Fibroblast of villous mesenchyme (primary cell): Measurements from ENCODE around the gene SLC28A1. TPM values are rescaled to one million over a fixed set of nuclear protein-coding genes. Genes with fewer than 3 reads are reported as not detected.

Experiments used
- DNase-seq: peaks from one replicate; pipeline ENCODE4 v3.0.0-alpha.2; 2010; ENCODE audit warnings: low read depth
- H3K4me3 ChIP-seq: 2 replicates; pipeline ENCODE4 v1.5.1; 2011; ENCODE audit warnings: low read depth, mild to moderate bottlenecking, low read length
- total RNA-seq: library from RNA; depleted of rRNA; stranded (reverse); fragments of >200 nt; gene quantifications from 2 replicates; pipeline ENCODE4 v1.2.3, GENCODE V29; 2012
- TF ChIP-seq, protein P1 (sequence below): IDR thresholded peaks from 2 replicates; pipeline ENCODE4 v1.5.1; 2012; ENCODE audit warnings: low read depth, mild to moderate bottlenecking, low read length; ENCODE audit not compliant: insufficient read depth

The SLC28A1 gene
- total RNA-seq, 1 donor: not detected

DNA sequence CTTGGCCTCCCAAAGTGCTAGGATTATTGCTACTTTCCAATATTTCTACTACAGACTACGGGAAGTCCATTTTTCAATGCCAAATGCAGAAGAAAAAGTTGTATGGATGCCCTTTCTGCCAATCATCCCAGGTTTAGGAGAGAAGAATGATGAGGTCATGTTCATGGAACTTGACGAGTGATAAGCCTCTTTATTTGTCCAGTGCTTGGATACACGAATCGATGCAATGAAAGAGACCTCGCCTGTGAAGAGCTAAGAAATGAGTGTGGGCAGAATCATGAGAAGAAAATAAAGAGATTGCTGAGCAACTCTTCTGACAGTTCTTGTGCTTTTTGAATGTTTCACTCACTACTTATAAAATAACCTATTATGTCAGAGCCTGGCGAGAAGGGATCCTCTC, 996 bp upstream of the SLC28A1 start:
- DNase-seq: no peak
- TF ChIP-seq, protein P1, sequence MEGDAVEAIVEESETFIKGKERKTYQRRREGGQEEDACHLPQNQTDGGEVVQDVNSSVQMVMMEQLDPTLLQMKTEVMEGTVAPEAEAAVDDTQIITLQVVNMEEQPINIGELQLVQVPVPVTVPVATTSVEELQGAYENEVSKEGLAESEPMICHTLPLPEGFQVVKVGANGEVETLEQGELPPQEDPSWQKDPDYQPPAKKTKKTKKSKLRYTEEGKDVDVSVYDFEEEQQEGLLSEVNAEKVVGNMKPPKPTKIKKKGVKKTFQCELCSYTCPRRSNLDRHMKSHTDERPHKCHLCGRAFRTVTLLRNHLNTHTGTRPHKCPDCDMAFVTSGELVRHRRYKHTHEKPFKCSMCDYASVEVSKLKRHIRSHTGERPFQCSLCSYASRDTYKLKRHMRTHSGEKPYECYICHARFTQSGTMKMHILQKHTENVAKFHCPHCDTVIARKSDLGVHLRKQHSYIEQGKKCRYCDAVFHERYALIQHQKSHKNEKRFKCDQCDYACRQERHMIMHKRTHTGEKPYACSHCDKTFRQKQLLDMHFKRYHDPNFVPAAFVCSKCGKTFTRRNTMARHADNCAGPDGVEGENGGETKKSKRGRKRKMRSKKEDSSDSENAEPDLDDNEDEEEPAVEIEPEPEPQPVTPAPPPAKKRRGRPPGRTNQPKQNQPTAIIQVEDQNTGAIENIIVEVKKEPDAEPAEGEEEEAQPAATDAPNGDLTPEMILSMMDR: no peak

DNA sequence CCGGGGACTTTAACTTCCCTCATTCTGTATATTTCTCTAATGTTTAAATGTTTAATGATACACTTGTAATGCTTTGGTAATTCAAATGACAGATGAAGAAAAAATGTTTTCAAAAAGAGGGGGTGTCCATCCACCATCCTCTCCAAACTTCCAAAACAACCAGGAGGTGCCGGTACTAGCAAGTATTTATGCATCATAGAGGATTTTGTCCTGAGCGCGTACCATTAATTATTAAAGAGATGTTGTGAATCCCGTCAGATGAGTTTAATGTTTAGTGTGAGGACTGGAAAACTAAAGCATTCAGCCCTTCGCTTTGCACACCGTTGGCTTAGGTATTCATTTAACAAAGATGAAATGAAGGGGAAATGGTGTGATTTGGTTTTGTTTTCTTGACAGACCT, 1.3 kb downstream of the SLC28A1 start:
- TF ChIP-seq, protein P1: no peak
- H3K4me3 ChIP-seq: no peak overlapping the region
- no peak for DNase-seq

More for the DNA sequence above, 996 bp upstream of the SLC28A1 start:
- no peak overlapping the region for H3K4me3 ChIP-seq

DNA sequence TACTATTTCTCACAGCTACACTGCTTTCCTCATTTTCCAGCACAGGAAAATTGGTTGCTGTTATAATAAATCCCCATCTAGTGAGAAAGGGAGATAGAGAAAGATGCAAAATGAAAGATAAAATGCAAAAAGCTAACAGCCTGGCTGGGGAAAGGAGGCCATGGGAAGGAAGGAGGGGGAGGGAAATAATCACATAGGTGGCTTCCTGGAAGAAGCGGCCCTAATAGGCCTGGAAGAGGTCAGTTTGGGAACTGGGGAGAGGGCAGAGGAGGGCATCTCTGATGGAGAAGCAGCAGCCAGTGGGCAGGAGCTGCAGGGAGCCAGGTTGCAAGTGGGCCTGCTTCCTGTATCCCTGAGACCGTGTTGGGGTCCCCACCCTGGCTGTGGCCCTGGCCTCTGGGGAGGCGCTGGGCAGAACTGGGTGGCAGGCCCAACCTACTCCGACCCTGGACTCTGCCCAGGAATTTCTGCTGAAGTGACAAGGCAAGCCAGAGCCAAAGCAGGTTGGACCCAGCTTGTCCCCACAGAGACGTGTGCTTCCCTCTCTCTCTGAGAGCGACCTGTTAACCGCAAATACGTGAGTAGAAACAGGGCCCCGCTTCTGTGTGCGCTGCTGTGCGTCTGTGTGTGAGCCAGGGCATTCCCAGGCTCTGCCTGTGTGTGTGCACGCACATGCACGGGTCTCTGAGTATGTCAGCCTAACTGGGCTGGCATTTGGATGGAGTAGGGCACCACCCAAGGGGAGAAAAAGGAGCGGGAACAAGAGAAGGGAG, 1.9 kb downstream of the SLC28A1 start:
- DNase-seq: no peak
- TF ChIP-seq, protein P1: no peak
- no peak overlapping the region for H3K4me3 ChIP-seq

DNA sequence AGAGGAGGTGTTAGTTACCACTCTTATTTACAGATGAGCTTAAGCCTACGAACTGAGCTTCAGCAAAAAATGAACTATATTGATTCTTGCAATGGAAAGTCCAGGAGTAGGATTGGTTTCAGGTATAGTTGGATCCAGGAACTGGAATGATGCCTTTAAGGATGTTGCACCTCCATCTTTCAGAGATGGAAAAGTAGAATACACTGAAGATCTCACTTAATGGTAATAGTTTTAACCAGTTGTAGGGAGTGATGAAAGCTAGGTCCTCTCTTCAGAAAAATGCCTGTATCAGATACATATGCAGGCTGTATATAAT, 2.5 kb downstream of the SLC28A1 start:
- H3K4me3 ChIP-seq: no peak overlapping the region
- no peak for DNase-seq
- TF ChIP-seq, protein P1: no peak

GRCh38 chr15:84887938-84888337, 3.5 kb downstream of the SLC28A1 start:
- TF ChIP-seq, protein P1: no peak
- DNase-seq: no peak
- H3K4me3 ChIP-seq: no peak overlapping the region

GRCh38 chr15:84888639-84889038, 4.2 kb downstream of the SLC28A1 start:
- no peak overlapping the region for H3K4me3 ChIP-seq
- no peak for DNase-seq
- TF ChIP-seq, protein P1: no peak
